ENCODE measurements around the gene CARM1.
"Not testable (repeated sequence)": the region's sequence is repeated elsewhere in the genome, so short reads cannot be mapped to it uniquely, and the experiment has no call there.

Gene CARM1

GRCh38 chr19:10870955-10871603 is at the start of gene CARM1:
CARM1 (plus strand) TSS chr19:10871553; CDS start chr19:10871703, 150 bp downstream.
- peak; percentile 99 for DNase-seq (ENCODE audit: low read depth in 2 of 2)

GRCh38 chr19:10823690-10824089 is 47.7 kb upstream of the CARM1 start:
- no peak for DNase-seq (ENCODE audit: low read depth in 2 of 2)

- DNase-seq (ENCODE audit: low read depth in 2 of 2), result no peak
These were observed 45.1 kb upstream of the CARM1 start for GRCh38 chr19:10826231-10826630.

- no peak for DNase-seq (ENCODE audit: low read depth in 2 of 2)
These were observed 44.5 kb upstream of the CARM1 start for GRCh38 chr19:10826846-10827245.

- no peak for DNase-seq (ENCODE audit: low read depth in 2 of 2)
These were observed 42.2 kb upstream of the CARM1 start for GRCh38 chr19:10828981-10829821.

GRCh38 chr19:10829967-10830366 is 41.4 kb upstream of the CARM1 start:
- DNase-seq (ENCODE audit: low read depth in 2 of 2), result no peak

- DNase-seq (ENCODE audit: low read depth in 2 of 2), result no peak
These were observed 41.0 kb upstream of the CARM1 start for GRCh38 chr19:10830370-10830769.

- DNase-seq (ENCODE audit: low read depth in 2 of 2), result no peak
These were observed 40.2 kb upstream of the CARM1 start for GRCh38 chr19:10830931-10831779.

GRCh38 chr19:10831987-10832938 is 39.1 kb upstream of the CARM1 start:
- no peak for DNase-seq (ENCODE audit: low read depth in 2 of 2)

GRCh38 chr19:10832939-10833296 is 38.4 kb upstream of the CARM1 start:
- no peak for DNase-seq (ENCODE audit: low read depth in 2 of 2)

GRCh38 chr19:10835089-10835753 is 36.1 kb upstream of the CARM1 start:
- DNase-seq (ENCODE audit: low read depth in 2 of 2), result no peak

- peak; percentile 93 to 96 for DNase-seq (ENCODE audit: low read depth in 2 of 2)
These were observed 35.4 kb upstream of the CARM1 start, which contains the start of gene TMED1 for GRCh38 chr19:10835754-10836478. TMED1 (minus strand) TSS chr19:10836212; CDS start chr19:10836191, 21 bp downstream.

- DNase-seq (ENCODE audit: low read depth in 2 of 2), result peak; percentile 75 to 84
These were observed 34.6 kb upstream of the CARM1 start for GRCh38 chr19:10836479-10837330.

- DNase-seq (ENCODE audit: low read depth in 2 of 2), result not testable (repeated sequence)
These were observed 33.7 kb upstream of the CARM1 start for GRCh38 chr19:10837649-10838048.

GRCh38 chr19:10838377-10838776 is 33.0 kb upstream of the CARM1 start:
- no peak for DNase-seq (ENCODE audit: low read depth in 2 of 2)

- DNase-seq (ENCODE audit: low read depth in 2 of 2), result no peak
These were observed 32.0 kb upstream of the CARM1 start for GRCh38 chr19:10839114-10840050.

GRCh38 chr19:10842788-10843187 is 28.6 kb upstream of the CARM1 start:
- DNase-seq (ENCODE audit: low read depth in 2 of 2), result no peak
